ENCODE data around the gene NAPB. TPM values are rescaled to one million over a fixed set of nuclear protein-coding genes. Genes with fewer than 3 reads are reported as not detected.

Gene NAPB
- total and polyA plus RNA-seq, 10 of the 15 experiments (the other 5 are each of a cell fraction or from before 2014, with no cell fraction given) = 2.1 to 15.9 (median 7.2) TPM

- no TSS peak for BruUV-seq (replicated peaks)
- Histone ChIP-seq H4K20me1 (ENCODE audit: control insufficient read depth, insufficient read depth) (no peaks in the 10 kb centered on the region), H3K9ac (ENCODE audit: control insufficient read depth, insufficient read depth, low read length) (no peak overlapping the region), H3K4me2 (ENCODE audit: control insufficient read depth, insufficient read depth) (no peak overlapping the region), H3K27ac (ENCODE audit: control insufficient read depth, insufficient read depth) (no peak overlapping the region), H3K36me3 (ENCODE audit: control insufficient read depth in 2 of 2, insufficient read depth in 2 of 2, low read length in 1 of 2) (no peaks in the 10 kb centered on the region), H3K4me1 (ENCODE audit: control insufficient read depth, insufficient read depth, low read length) (peaks cover 3% of the 10 kb centered on the region; the same call in 1 of the 2 replicates), H3K9me3 (replicated peaks; ENCODE audit: control insufficient read depth, insufficient read depth, low read length) (no peaks in the 10 kb centered on the region), H2AFZ (ENCODE audit: control insufficient read depth, low read depth, low read length) (no peak overlapping the region), H3K4me3 (no peak overlapping the region), H3K79me2 (ENCODE audit: control insufficient read depth, insufficient read depth, low read length) (no peaks in the 10 kb centered on the region), H3K27me3 (replicated peaks in 1 of 2; ENCODE audit: control insufficient read depth in 2 of 2, insufficient read depth in 2 of 2, low read length in 1 of 2) (no peaks in the 10 kb centered on the region)
- intact Hi-C loops (cut with micrococcal nuclease; ENCODE audit: unreplicated experiment) = loop anchor here (5.0 kb wide), 1 partner anchor 222 kb away; no protein-coding TSS in a partner anchor
- RAD21 ChIA-PET (ENCODE audit: unreplicated experiment) = interaction anchor here (3.1 kb wide), 1 partner anchor 95 kb away, joined by 23 read pairs; the partner anchor contains the start of gene NXT1
- POLR2A ChIA-PET = interaction anchor here (1.1 kb wide), 1 partner anchor 14 kb away, joined by 3 read pairs; no protein-coding TSS in a partner anchor
- CTCF ChIA-PET = interaction anchor here (0.7 to 3.7 kb wide), 9 partner anchors 8 to 210 kb away, joined by 3 to 44 read pairs (median 12); partner anchors contain the start of genes NAPB and NXT1
- DNase-seq (ENCODE audit: low read depth, low spot score) (no peak), ATAC-seq (no peak), FAIRE-seq (no peak)
- SMC1A ChIA-PET (ENCODE audit: uncharacterized antibody, unreplicated experiment) = interaction anchor here (2.1 kb wide), 1 partner anchor 95 kb away, joined by 8 read pairs; no protein-coding TSS in a partner anchor
- TF ChIP-seq PBX3 (IDR thresholded peaks at IDR 0.05; ENCODE audit: insufficient replicate concordance, low read depth, low read length) (peak; percentile 58), TCF3 (IDR thresholded peaks at IDR 0.05; ENCODE audit: borderline replicate concordance, insufficient read depth, low read depth, low read length) (peak; percentile 40; the same call in 1 of the 2 replicates), BCL3 (IDR thresholded peaks at IDR 0.05; ENCODE audit: borderline replicate concordance, insufficient read depth, low read depth, low read length, poor library complexity, severe bottlenecking) (peak; percentile 99), POLR2A (IDR thresholded peaks at IDR 0.05; ENCODE audit: low read depth, low read length) (no peak), IRF4 (IDR thresholded peaks at IDR 0.05; ENCODE audit: low read depth, low read length) (no peak)
- WGBS (ENCODE audit: insufficient coverage, insufficient replicate concordance, low lambda C conversion rate, missing lambda C conversion rate) = 17% methylated on average over 4 of the region's 4 CpGs
- in situ Hi-C loops (cut with MboI) = no loop called here
Observed at GRCh38 chr20:23444859-23445258, 23.6 kb upstream of the NAPB start.

Measured in GM12878 (cell line).